ENCODE data around the gene MAPK8.

Gene MAPK8

DNA sequence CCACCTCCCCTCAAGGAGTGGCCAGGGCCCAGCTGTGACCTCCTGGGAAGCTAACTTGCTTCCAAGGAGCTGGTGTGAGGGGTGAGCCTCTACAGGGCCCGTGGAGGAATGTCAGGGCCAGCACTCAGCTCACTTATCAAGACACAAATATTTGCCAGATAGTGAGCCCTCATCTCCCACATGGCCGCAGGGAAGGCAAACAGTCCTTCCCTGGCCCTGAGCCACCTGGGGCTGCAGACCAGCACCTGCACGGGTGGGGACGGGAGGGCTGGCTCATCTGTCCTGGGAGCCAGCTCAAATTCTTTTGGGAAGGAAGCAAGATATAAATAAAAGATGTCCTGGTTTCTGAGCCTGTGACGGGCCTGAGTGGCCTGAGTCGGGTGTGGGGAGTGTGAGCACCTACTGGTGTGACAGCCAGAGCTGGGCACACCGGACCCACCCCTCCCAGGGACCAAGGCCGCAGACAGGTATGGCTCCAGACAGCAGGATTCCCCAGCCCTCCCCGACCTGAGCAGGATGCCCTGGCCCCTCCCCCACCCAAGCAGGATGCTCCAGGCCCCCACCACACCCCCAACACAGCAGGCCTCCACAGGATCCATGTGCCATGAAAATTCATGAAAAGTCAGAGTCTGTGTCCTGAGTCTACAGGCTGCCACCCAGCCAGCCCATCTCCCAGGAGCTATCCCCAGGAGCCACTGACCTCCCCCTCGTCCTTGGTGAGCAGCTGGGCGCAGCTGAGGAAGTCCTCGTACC, 148.0 kb downstream of the MAPK8 start:
- no peak overlapping the region for H3K4me3 ChIP-seq (ENCODE audit: low read depth, low read length)
- no peaks in the 10 kb centered on the region for H3K79me2 ChIP-seq (ENCODE audit: control insufficient read depth, insufficient read depth, low read length, unreplicated experiment)
- H3K36me3 ChIP-seq (ENCODE audit: insufficient read depth, low read length): no peaks in the 10 kb centered on the region; the same call in 1 of the 2 replicates
- no peak overlapping the region for H3K27ac ChIP-seq (ENCODE audit: low read depth, low read length)
- H2AFZ ChIP-seq (ENCODE audit: low read length, unreplicated experiment): no peak overlapping the region
- peaks cover 1% of the 10 kb centered on the region for H3K4me1 ChIP-seq (ENCODE audit: control insufficient read depth, insufficient read depth, low read length, unreplicated experiment)
- H3K27me3 ChIP-seq (ENCODE audit: insufficient read depth, low read length): no peaks in the 10 kb centered on the region

DNA sequence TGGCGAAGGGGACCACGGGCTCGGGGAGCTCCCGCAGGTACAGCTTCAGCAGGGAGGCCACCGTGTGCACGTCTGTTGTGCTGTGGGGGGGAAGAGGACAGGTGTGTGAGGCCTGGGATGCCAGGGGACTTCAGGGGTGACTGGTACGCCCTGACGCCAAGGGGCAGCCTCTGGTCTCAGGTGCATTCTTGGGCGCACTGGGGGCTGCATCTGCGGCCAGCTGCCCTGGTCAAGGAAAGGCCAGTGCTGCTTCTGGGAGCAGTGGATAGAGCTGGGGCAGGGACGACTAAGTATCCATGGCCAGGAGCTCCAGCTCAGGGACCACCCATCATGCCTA, 148.5 kb downstream of the MAPK8 start:
- Histone ChIP-seq H3K79me2 (ENCODE audit: control insufficient read depth, insufficient read depth, low read length, unreplicated experiment) (no peaks in the 10 kb centered on the region), H3K4me3 (ENCODE audit: low read depth, low read length) (no peak overlapping the region), H2AFZ (ENCODE audit: low read length, unreplicated experiment) (no peak overlapping the region), H3K36me3 (ENCODE audit: insufficient read depth, low read length) (no peaks in the 10 kb centered on the region; the same call in 1 of the 2 replicates), H3K27ac (ENCODE audit: low read depth, low read length) (no peak overlapping the region), H3K4me1 (ENCODE audit: control insufficient read depth, insufficient read depth, low read length, unreplicated experiment) (no peaks in the 10 kb centered on the region), H3K27me3 (ENCODE audit: insufficient read depth, low read length) (no peaks in the 10 kb centered on the region)

DNA sequence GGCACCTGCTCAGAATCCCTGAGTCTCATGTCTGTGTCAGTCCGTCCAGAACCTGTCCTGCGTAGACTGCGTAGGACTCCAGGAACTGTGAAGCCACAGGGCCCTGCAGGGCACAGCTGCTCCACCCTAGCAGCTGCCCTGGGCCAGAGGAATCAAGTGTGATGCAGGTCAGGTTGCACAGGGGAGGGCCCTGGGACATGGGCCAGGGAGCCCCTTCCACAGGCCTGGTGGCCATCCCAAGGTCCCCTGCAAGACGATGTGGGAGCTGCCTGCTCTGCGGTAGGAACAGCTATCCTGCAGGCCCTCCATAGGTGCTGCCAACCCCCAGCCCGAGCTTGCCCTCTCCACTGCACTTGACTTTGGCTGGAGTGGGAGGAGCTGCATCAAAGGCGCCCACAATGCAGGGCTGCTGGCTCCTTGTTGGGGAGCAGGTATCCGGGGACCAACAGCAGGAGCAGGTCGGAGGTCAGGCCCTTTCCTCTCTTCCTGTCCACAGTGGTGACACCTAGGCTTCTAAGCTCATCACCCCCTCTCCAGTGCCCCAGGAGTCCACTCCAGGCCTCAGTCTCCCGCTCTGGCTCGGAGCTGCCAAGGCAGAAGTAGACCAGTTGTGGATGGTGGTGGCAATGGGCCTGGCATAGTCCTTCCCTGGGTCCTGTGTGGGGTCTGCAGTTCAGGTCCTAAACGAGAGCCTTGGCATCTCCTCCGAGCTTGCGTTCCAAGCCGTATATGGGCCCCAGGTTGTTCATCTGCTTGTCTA, 149.1 kb downstream of the MAPK8 start:
- Histone ChIP-seq H3K27me3 (ENCODE audit: insufficient read depth, low read length) (no peaks in the 10 kb centered on the region), H3K4me3 (ENCODE audit: low read depth, low read length) (no peak overlapping the region), H3K27ac (ENCODE audit: low read depth, low read length) (no peak overlapping the region), H3K36me3 (ENCODE audit: insufficient read depth, low read length) (no peaks in the 10 kb centered on the region), H2AFZ (ENCODE audit: low read length, unreplicated experiment) (no peak overlapping the region), H3K79me2 (ENCODE audit: control insufficient read depth, insufficient read depth, low read length, unreplicated experiment) (no peaks in the 10 kb centered on the region), H3K4me1 (ENCODE audit: control insufficient read depth, insufficient read depth, low read length, unreplicated experiment) (no peaks in the 10 kb centered on the region)

- no peak overlapping the region for H3K27ac ChIP-seq (ENCODE audit: low read depth, low read length)
- no peak overlapping the region for H3K4me3 ChIP-seq (ENCODE audit: low read depth, low read length)
- no peak overlapping the region for H2AFZ ChIP-seq (ENCODE audit: low read length, unreplicated experiment)
- H3K79me2 ChIP-seq (ENCODE audit: control insufficient read depth, insufficient read depth, low read length, unreplicated experiment): no peaks in the 10 kb centered on the region
- no peaks in the 10 kb centered on the region for H3K27me3 ChIP-seq (ENCODE audit: insufficient read depth, low read length)
- 0 out of 2 replicates have a peak, but pooled peaks cover 2% of the 10 kb centered on the region for H3K36me3 ChIP-seq (ENCODE audit: insufficient read depth, low read length)
- H3K4me1 ChIP-seq (ENCODE audit: control insufficient read depth, insufficient read depth, low read length, unreplicated experiment): no peaks in the 10 kb centered on the region
Observed at GRCh38 chr10:48456361-48456804, 149.9 kb downstream of the MAPK8 start.

GRCh38 chr10:48456808-48457761, 150.6 kb downstream of the MAPK8 start:
- no peak overlapping the region for H3K4me3 ChIP-seq (ENCODE audit: low read depth, low read length)
- H3K4me1 ChIP-seq (ENCODE audit: control insufficient read depth, insufficient read depth, low read length, unreplicated experiment): no peaks in the 10 kb centered on the region
- H3K36me3 ChIP-seq (ENCODE audit: insufficient read depth, low read length): 0 out of 2 replicates have a peak, but pooled peaks cover 2% of the 10 kb centered on the region
- no peaks in the 10 kb centered on the region for H3K27me3 ChIP-seq (ENCODE audit: insufficient read depth, low read length)
- no peak overlapping the region for H3K27ac ChIP-seq (ENCODE audit: low read depth, low read length)
- H2AFZ ChIP-seq (ENCODE audit: low read length, unreplicated experiment): no peak overlapping the region
- no peaks in the 10 kb centered on the region for H3K79me2 ChIP-seq (ENCODE audit: control insufficient read depth, insufficient read depth, low read length, unreplicated experiment)

DNA sequence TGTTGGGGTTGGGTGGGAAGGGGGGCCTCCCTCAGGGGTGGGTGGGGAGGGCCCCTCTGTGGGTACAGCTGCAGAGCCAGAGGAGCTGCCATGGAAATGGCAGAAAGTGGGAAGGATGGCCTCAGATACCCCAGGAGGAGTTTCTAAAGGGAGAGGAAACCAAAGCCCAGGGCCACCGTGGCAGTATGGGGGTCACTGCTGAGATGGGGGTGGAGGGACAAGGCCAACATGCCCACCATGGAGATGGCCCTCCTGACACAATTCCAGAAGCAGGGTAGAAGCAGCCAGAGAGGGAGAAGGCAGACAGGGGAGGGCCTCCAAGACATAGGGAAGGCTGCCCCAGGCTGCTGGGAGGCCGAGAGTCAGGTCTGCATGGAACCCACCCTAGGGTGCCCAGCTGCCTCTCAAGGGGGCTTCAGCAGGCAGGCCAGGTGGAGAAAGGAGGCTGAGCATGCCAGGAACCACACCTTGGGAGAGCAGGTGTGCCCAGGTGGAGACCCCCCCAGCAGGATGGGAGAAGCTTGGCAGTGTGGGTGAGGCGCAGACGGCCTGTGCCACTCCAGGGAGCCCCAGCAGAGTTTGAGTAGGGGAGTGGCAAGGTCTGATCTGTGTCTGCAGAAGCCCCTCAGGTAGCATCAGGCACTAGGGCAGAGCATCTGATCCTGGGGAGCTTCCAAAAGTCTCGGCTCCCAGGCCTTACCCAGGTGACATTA, 151.6 kb downstream of the MAPK8 start:
- Histone ChIP-seq H3K27me3 (ENCODE audit: insufficient read depth, low read length) (no peaks in the 10 kb centered on the region), H3K27ac (ENCODE audit: low read depth, low read length) (no peak overlapping the region), H3K36me3 (ENCODE audit: insufficient read depth, low read length) (0 out of 2 replicates have a peak, but pooled peaks cover 2% of the 10 kb centered on the region), H3K4me3 (ENCODE audit: low read depth, low read length) (no peak overlapping the region), H3K4me1 (ENCODE audit: control insufficient read depth, insufficient read depth, low read length, unreplicated experiment) (no peaks in the 10 kb centered on the region), H2AFZ (ENCODE audit: low read length, unreplicated experiment) (no peak overlapping the region), H3K79me2 (ENCODE audit: control insufficient read depth, insufficient read depth, low read length, unreplicated experiment) (no peaks in the 10 kb centered on the region)

DNA sequence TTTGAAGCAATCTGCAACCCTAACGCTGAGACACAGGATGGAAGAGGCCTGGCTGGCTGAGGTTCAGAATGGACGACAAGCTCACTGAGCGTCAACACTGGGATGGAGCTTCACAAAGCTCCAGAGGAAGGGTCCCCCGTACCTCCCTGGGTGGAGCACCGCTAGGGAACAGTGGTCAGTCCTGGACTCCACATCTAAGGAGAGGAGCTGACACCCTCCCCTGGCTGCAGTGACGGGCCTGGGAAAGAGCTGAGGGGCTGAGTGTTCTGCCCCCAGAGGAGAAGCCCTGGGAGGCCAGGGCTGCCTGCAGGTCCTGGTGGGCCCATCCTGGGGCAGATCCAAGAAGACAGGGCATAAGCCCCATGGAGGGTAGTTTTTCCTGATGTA, 152.2 kb downstream of the MAPK8 start:
- Histone ChIP-seq H3K27ac (ENCODE audit: low read depth, low read length) (no peak overlapping the region), H2AFZ (ENCODE audit: low read length, unreplicated experiment) (no peak overlapping the region), H3K79me2 (ENCODE audit: control insufficient read depth, insufficient read depth, low read length, unreplicated experiment) (no peaks in the 10 kb centered on the region), H3K36me3 (ENCODE audit: insufficient read depth, low read length) (0 out of 2 replicates have a peak, but pooled peaks cover 2% of the 10 kb centered on the region), H3K27me3 (ENCODE audit: insufficient read depth, low read length) (no peaks in the 10 kb centered on the region), H3K4me3 (ENCODE audit: low read depth, low read length) (no peak overlapping the region), H3K4me1 (ENCODE audit: control insufficient read depth, insufficient read depth, low read length, unreplicated experiment) (no peaks in the 10 kb centered on the region)

GRCh38 chr10:48459270-48460150, 153.0 kb downstream of the MAPK8 start:
- no peaks in the 10 kb centered on the region for H3K79me2 ChIP-seq (ENCODE audit: control insufficient read depth, insufficient read depth, low read length, unreplicated experiment)
- no peak overlapping the region for H2AFZ ChIP-seq (ENCODE audit: low read length, unreplicated experiment)
- H3K27ac ChIP-seq (ENCODE audit: low read depth, low read length): no peak overlapping the region
- no peak overlapping the region for H3K4me3 ChIP-seq (ENCODE audit: low read depth, low read length)
- no peaks in the 10 kb centered on the region for H3K4me1 ChIP-seq (ENCODE audit: control insufficient read depth, insufficient read depth, low read length, unreplicated experiment)
- 0 out of 2 replicates have a peak, but pooled peaks cover 2% of the 10 kb centered on the region for H3K36me3 ChIP-seq (ENCODE audit: insufficient read depth, low read length)
- no peaks in the 10 kb centered on the region for H3K27me3 ChIP-seq (ENCODE audit: insufficient read depth, low read length)

DNA sequence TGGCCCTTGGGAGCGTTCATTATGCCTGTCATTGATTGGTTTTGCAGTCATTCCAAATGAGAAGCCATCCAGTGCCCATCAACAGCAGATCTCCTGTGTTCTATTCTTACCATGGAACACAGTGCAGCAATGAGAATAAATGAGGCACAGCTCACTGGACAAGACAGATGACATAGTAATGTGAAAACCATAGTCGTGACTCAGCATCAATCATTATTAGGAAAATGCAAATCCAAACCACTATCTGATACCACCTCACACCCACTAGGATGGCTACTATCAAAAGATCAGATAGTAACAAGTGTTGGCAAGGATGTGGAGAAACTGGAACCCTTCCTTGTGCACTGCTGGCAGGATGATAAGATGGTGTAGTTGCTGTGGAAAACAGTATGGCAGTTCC, 153.7 kb downstream of the MAPK8 start:
- Histone ChIP-seq H3K79me2 (ENCODE audit: control insufficient read depth, insufficient read depth, low read length, unreplicated experiment) (no peaks in the 10 kb centered on the region), H3K27me3 (ENCODE audit: insufficient read depth, low read length) (no peaks in the 10 kb centered on the region), H3K27ac (ENCODE audit: low read depth, low read length) (no peak overlapping the region), H2AFZ (ENCODE audit: low read length, unreplicated experiment) (no peak overlapping the region), H3K36me3 (ENCODE audit: insufficient read depth, low read length) (0 out of 2 replicates have a peak, but pooled peaks cover 2% of the 10 kb centered on the region), H3K4me1 (ENCODE audit: control insufficient read depth, insufficient read depth, low read length, unreplicated experiment) (no peaks in the 10 kb centered on the region), H3K4me3 (ENCODE audit: low read depth, low read length) (no peak overlapping the region)
